Vagina (tissue), 2 donors: ENCODE data around the gene CCM2.

ENCODE experiments used
- POLR2A ChIP-seq, 2 donors: fragments of 450-650 bp; IDR thresholded peaks; one replicate each; pipeline ENCODE4 v1.6.1; 2017; ENCODE audit warnings: antibody characterized with exemption in 2 of 2, mild to moderate bottlenecking in 2 of 2, moderate library complexity in 2 of 2
- POLR2AphosphoS5 ChIP-seq, 2 donors: sonication (generic); formaldehyde crosslinking; IDR thresholded peaks; one replicate each; pipeline ENCODE4 v1.9.0; 2017; ENCODE audit warnings: antibody characterized with exemption in 2 of 2, mild to moderate bottlenecking in 2 of 2, low read depth in 1 of 2; ENCODE audit not compliant: insufficient read depth in 1 of 2
- TF ChIP-seq, protein P1 (sequence below), 3 experiments: fragments of 450-650 bp in 2 of 3; fragments of 200-600 bp in 1 of 3; sonication (generic) in 1 of 3; IDR thresholded peaks; one replicate each; pipeline ENCODE4 v1.5.1; 2017 to 2019; ENCODE audit warnings: antibody characterized with exemption in 3 of 3, mild to moderate bottlenecking in 2 of 3, moderate library complexity in 2 of 3

DNA sequence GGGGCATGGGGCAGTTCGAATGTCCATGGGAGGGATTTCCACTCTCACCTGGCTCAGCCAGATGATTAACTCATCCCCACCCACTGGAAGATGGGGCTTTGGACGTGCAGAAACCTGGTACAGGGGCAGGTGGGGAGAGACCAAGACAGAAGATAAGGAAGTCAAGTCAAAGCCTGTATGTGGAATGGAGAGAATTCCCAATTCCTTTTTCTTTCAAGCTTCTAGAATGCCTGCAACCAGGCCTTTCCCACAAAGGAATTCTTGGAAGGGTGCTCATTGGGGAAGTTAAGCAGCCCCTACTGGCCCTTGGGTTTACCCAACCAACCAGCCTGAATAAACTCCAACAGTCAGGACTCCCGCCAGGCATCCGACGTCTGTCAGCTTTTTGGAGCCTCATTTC is 39.1 kb downstream of the CCM2 start:
- TF ChIP-seq, protein P1, sequence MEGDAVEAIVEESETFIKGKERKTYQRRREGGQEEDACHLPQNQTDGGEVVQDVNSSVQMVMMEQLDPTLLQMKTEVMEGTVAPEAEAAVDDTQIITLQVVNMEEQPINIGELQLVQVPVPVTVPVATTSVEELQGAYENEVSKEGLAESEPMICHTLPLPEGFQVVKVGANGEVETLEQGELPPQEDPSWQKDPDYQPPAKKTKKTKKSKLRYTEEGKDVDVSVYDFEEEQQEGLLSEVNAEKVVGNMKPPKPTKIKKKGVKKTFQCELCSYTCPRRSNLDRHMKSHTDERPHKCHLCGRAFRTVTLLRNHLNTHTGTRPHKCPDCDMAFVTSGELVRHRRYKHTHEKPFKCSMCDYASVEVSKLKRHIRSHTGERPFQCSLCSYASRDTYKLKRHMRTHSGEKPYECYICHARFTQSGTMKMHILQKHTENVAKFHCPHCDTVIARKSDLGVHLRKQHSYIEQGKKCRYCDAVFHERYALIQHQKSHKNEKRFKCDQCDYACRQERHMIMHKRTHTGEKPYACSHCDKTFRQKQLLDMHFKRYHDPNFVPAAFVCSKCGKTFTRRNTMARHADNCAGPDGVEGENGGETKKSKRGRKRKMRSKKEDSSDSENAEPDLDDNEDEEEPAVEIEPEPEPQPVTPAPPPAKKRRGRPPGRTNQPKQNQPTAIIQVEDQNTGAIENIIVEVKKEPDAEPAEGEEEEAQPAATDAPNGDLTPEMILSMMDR (IDR thresholded peaks at IDR 0.05): no peak
- TF ChIP-seq POLR2AphosphoS5 (IDR thresholded peaks at IDR 0.05; ENCODE audit: insufficient read depth in 1 of 2, low read depth in 1 of 2) (no peak), POLR2A (IDR thresholded peaks at IDR 0.05) (no peak)
